MG63 (cell line): Measurements from ENCODE around the gene PPP1R1C. TPM values are rescaled to one million over a fixed set of nuclear protein-coding genes. Genes with fewer than 3 reads are reported as not detected.
"Not testable (repeated sequence)": the region's sequence is repeated elsewhere in the genome, so short reads cannot be mapped to it uniquely, and the experiment has no call there.

Experiments
- DNase-seq: peaks from one replicate; pipeline ENCODE4 v3.0.0-alpha.2; 2020
- H3K27me3 ChIP-seq: fragments of 250-450 bp; sonication (Bioruptor Pico); 2 replicates; pipeline ENCODE4 v1.5.1; 2020; ENCODE audit warnings: mild to moderate bottlenecking, moderate library complexity
- H3K36me3 ChIP-seq: fragments of 250-450 bp; sonication (Bioruptor Pico); 2 replicates; pipeline ENCODE4 v1.5.1; 2020; ENCODE audit warnings: mild to moderate bottlenecking, moderate library complexity
- H3K4me3 ChIP-seq: fragments of 250-450 bp; sonication (Bioruptor Pico); 2 replicates; pipeline ENCODE4 v1.5.1; 2020; ENCODE audit warnings: mild to moderate bottlenecking, moderate library complexity
- H3K9me3 ChIP-seq: fragments of 250-450 bp; sonication (Bioruptor Pico); 2 replicates; pipeline ENCODE4 v1.5.1; 2020; ENCODE audit warnings: mild to moderate bottlenecking, moderate library complexity
- total RNA-seq: library from RNA; depleted of rRNA; stranded (reverse); fragments of >200 nt; shearing (Covaris generic); gene quantifications from 2 replicates; pipeline ENCODE4 v1.2.3, GENCODE V29; 2014; ENCODE audit warnings: low replicate concordance

The PPP1R1C gene
- total RNA-seq, 1 experiment from 2014 or later = 0.53 TPM

DNA sequence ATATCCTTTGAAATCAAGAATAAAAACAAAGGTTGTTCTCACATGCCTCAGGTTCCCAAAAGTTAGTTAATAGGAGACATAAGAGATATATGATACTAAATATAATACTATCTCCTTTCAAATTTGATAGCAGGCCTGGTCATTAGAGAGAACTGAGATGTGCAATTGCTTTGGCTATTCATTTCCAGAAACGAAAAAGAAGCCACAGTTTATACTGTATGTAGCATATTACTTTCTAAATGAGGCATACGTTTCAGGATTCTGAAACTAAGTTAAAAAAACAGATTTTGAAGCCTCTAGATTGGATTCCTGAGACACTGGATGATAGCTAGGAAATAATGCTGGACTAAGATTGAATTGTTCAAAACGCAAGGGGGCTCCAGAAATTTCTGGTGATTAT lies 7.1 kb downstream of the PPP1R1C start:
- no peak for DNase-seq
- H3K36me3 ChIP-seq = no peaks in the 10 kb centered on the region
- H3K27me3 ChIP-seq = no peaks in the 10 kb centered on the region
- H3K4me3 ChIP-seq = 0 out of 2 replicates have a peak overlapping the region, but pooled peaks have one; percentile 7
- H3K9me3 ChIP-seq = no peaks in the 10 kb centered on the region

GRCh38 chr2:181995289-181995688 lies 9.6 kb downstream of the PPP1R1C start:
- no peak for DNase-seq
- Histone ChIP-seq H3K4me3 (no peak overlapping the region), H3K36me3 (no peaks in the 10 kb centered on the region), H3K27me3 (no peaks in the 10 kb centered on the region), H3K9me3 (no peaks in the 10 kb centered on the region)

GRCh38 chr2:181998041-181998835 lies 12.6 kb downstream of the PPP1R1C start:
- Histone ChIP-seq H3K9me3 (no peaks in the 10 kb centered on the region), H3K27me3 (no peaks in the 10 kb centered on the region), H3K36me3 (no peaks in the 10 kb centered on the region), H3K4me3 (no peak overlapping the region)
- DNase-seq = peak; percentile 49

GRCh38 chr2:181998891-181999654 lies 13.4 kb downstream of the PPP1R1C start:
- Histone ChIP-seq H3K4me3 (no peak overlapping the region), H3K36me3 (no peaks in the 10 kb centered on the region), H3K9me3 (no peaks in the 10 kb centered on the region), H3K27me3 (no peaks in the 10 kb centered on the region)
- DNase-seq = no peak

- no peaks in the 10 kb centered on the region for H3K27me3 ChIP-seq
- H3K4me3 ChIP-seq = no peak overlapping the region
- no peaks in the 10 kb centered on the region for H3K9me3 ChIP-seq
- DNase-seq = no peak
- H3K36me3 ChIP-seq = no peaks in the 10 kb centered on the region
Observed at GRCh38 chr2:181999911-182000310, 14.3 kb downstream of the PPP1R1C start.

GRCh38 chr2:182004945-182005520 lies 19.4 kb downstream of the PPP1R1C start:
- Histone ChIP-seq H3K4me3 (no peak overlapping the region), H3K36me3 (no peaks in the 10 kb centered on the region)

GRCh38 chr2:182006595-182007341 lies 21.1 kb downstream of the PPP1R1C start:
- no peaks in the 10 kb centered on the region for H3K36me3 ChIP-seq
- DNase-seq = no peak

More at GRCh38 chr2:182004945-182005520, 19.4 kb downstream of the PPP1R1C start:
- H3K9me3 ChIP-seq = no peaks in the 10 kb centered on the region
- H3K27me3 ChIP-seq = no peaks in the 10 kb centered on the region
- DNase-seq = no peak

GRCh38 chr2:182014284-182014683 lies 28.6 kb downstream of the PPP1R1C start:
- DNase-seq = no peak
- H3K27me3 ChIP-seq = no peaks in the 10 kb centered on the region
- H3K36me3 ChIP-seq = no peaks in the 10 kb centered on the region
- H3K4me3 ChIP-seq = no peak overlapping the region
- H3K9me3 ChIP-seq = peaks cover 6% of the 10 kb centered on the region

More at GRCh38 chr2:182006595-182007341, 21.1 kb downstream of the PPP1R1C start:
- Histone ChIP-seq H3K27me3 (no peaks in the 10 kb centered on the region), H3K4me3 (no peak overlapping the region), H3K9me3 (no peaks in the 10 kb centered on the region; the same call in 1 of the 2 replicates)

DNA sequence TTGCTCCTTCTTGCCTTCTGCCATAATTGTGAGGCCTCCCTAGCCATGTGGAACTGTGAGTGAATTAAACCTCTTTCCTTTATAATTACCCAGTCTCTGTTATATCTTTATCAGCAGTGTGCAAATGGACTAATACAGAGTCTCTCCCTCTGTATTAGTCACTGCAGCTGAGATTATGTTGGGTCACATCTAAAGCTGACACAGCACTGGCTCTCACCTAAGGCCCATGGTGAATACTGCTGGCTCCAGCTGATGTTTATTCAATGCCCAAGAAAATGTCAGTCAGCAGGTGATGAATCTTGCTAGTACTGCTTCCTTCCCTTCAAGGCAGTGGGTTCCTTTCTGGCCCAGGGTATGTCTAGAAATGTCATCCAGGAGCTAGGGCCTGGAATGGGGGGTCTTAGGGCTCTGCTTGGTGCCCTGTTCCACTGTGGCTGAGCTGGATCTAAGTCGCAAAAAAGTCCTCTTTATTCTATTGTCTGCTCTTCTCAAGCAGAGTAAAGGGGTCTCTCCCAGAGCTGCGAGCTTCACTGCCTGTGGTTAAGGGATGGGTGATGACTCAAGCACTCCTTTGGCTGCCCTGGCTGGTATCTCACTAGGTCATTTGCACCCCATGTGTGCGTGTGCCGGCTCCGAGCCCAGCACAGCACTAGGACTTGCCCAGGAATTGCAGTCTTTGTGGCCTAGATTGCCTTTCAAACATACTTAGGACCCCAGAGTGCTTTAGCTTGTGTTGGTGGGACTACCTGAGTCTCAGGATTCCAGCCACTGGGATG lies 29.9 kb downstream of the PPP1R1C start:
- Histone ChIP-seq H3K4me3 (no peak overlapping the region), H3K36me3 (no peaks in the 10 kb centered on the region), H3K27me3 (no peaks in the 10 kb centered on the region), H3K9me3 (peaks cover 6% of the 10 kb centered on the region)
- peak; percentile 51 for DNase-seq

DNA sequence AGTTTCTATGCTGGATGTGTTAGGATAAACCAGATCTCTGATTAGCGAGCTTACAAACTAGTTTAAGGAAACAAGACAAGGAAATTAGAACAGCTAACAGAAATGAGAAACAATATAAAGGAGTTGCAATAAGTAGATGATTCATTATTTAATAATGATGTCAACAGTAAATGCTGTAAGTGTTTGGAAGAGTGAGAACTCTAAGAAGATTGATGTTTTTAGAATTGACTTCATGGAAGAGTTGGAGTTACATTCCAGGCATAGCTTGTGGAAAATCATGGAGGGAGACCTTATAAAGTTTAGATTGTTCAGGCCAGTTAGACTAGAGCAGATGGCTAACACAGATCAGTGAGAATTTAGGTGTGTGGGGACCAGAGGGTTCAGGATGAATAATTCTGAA lies 32.6 kb downstream of the PPP1R1C start:
- no peaks in the 10 kb centered on the region for H3K36me3 ChIP-seq
- H3K27me3 ChIP-seq = no peaks in the 10 kb centered on the region
- H3K9me3 ChIP-seq = peaks cover 6% of the 10 kb centered on the region
- DNase-seq = no peak
- H3K4me3 ChIP-seq = no peak overlapping the region

GRCh38 chr2:182019731-182020130 lies 34.1 kb downstream of the PPP1R1C start:
- Histone ChIP-seq H3K9me3 (peaks cover 11% of the 10 kb centered on the region), H3K36me3 (no peaks in the 10 kb centered on the region), H3K27me3 (no peaks in the 10 kb centered on the region), H3K4me3 (no peak overlapping the region)
- no peak for DNase-seq

GRCh38 chr2:182020286-182021070 lies 34.8 kb downstream of the PPP1R1C start:
- DNase-seq = no peak
- H3K36me3 ChIP-seq = no peaks in the 10 kb centered on the region
- H3K9me3 ChIP-seq = peaks cover 11% of the 10 kb centered on the region
- H3K4me3 ChIP-seq = no peak overlapping the region
- no peaks in the 10 kb centered on the region for H3K27me3 ChIP-seq

DNA sequence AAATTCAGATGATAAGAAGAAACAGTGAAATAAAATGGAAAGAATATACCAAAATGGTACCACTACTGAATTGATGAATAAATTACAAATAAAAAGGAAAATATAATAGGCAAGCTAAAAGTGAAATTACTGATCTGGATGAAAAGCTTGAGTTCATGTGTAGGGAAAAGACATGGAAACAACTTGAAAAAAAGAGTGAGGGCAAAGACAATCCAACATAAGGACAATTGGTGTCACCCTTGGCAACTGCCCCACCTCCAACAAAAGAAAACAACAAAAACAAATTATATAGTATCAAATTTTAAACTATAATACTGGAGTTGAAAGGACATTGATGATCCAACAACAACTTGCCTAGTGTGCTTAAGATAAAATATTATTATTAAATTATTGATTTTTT lies 37.6 kb downstream of the PPP1R1C start:
- DNase-seq = no peak
- H3K9me3 ChIP-seq = peaks cover 11% of the 10 kb centered on the region
- H3K36me3 ChIP-seq = no peaks in the 10 kb centered on the region
- no peak overlapping the region for H3K4me3 ChIP-seq
- H3K27me3 ChIP-seq = no peaks in the 10 kb centered on the region

GRCh38 chr2:182030875-182031274 lies 45.2 kb downstream of the PPP1R1C start:
- not testable (repeated sequence) for H3K36me3 ChIP-seq, DNase-seq, H3K4me3 ChIP-seq, H3K27me3 ChIP-seq, H3K9me3 ChIP-seq

DNA sequence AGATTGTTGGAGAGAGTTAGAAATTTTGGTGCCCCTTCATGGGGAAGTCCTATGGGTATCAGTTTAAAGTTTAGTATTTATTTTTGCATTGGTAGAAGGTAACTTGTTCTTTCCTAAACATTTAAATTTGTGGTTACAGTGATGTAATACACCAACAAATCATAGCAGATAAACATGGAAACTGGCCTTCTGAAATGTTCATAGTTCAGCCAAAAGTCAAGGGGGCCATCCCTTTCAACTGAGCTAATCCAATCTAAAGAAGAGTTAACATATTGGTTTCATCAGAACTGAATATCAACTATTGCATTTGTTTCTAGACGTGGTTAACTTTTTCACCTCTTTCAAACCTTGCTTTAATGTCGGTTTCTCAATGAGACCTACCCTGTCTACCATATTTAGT lies 46.3 kb downstream of the PPP1R1C start:
- DNase-seq = no peak
- no peaks in the 10 kb centered on the region for H3K9me3 ChIP-seq
- no peak overlapping the region for H3K4me3 ChIP-seq
- no peaks in the 10 kb centered on the region for H3K36me3 ChIP-seq
- no peaks in the 10 kb centered on the region for H3K27me3 ChIP-seq
